Spleen (tissue), 11 donors: ENCODE data around the gene SHISAL2A. TPM values are rescaled to one million over a fixed set of nuclear protein-coding genes. Genes with fewer than 3 reads are reported as not detected.

ENCODE experiments used
- DNase-seq: peaks from one replicate; pipeline ENCODE4 v3.0.0-alpha.2; 2020
- H3K27ac ChIP-seq, 8 donors: fragments of 200-600 bp; sonication (generic) in 7 of 8; 1 replicate in 4 of 8; 2 replicates in 4 of 8; pipeline versions ENCODE4 v1.5.0 to v1.8.0; 2016 to 2021; ENCODE audit warnings: inconsistent platforms in 4 of 8, mild to moderate bottlenecking in 4 of 8, moderate library complexity in 1 of 8
- H3K27me3 ChIP-seq, 7 donors: fragments of 200-600 bp; sonication (generic) in 6 of 7; replicated peaks in 1 of 7; 1 replicate in 4 of 7; 2 replicates in 3 of 7; pipeline versions ENCODE4 v1.5.0 to v1.8.0; 2016 to 2021; ENCODE audit warnings: inconsistent platforms in 3 of 7, mild to moderate bottlenecking in 1 of 7
- H3K36me3 ChIP-seq, 6 donors: fragments of 200-600 bp; sonication (generic) in 5 of 6; 1 replicate in 4 of 6; 2 replicates in 2 of 6; pipeline versions ENCODE4 v1.5.0 to v1.8.0; 2016 to 2021; ENCODE audit warnings: inconsistent platforms in 2 of 6
- H3K4me1 ChIP-seq, 6 donors: fragments of 200-600 bp; sonication (generic) in 5 of 6; 1 replicate in 3 of 6; 2 replicates in 3 of 6; pipeline versions ENCODE4 v1.5.0 to v1.8.0; 2016 to 2021; ENCODE audit warnings: inconsistent platforms in 3 of 6
- H3K4me3 ChIP-seq, 8 donors: fragments of 200-600 bp; sonication (generic) in 7 of 8; 1 replicate in 4 of 8; 2 replicates in 4 of 8; pipeline versions ENCODE4 v1.5.0 to v1.8.0; 2016 to 2021; ENCODE audit warnings: inconsistent platforms in 4 of 8, mild to moderate bottlenecking in 4 of 8, moderate library complexity in 2 of 8
- H3K9me3 ChIP-seq, 8 donors: fragments of 200-600 bp; sonication (generic) in 7 of 8; 1 replicate in 4 of 8; 2 replicates in 4 of 8; pipeline versions ENCODE4 v1.5.0 to v1.8.0; 2016 to 2021; ENCODE audit warnings: inconsistent platforms in 4 of 8
- POLR2A ChIP-seq, 3 donors: fragments of 450-650 bp; IDR thresholded peaks; one replicate each; pipeline ENCODE4 v1.5.1; 2017; ENCODE audit warnings: antibody characterized with exemption in 3 of 3, mild to moderate bottlenecking in 1 of 3
- POLR2AphosphoS5 ChIP-seq, 3 donors: sonication (generic); formaldehyde crosslinking; IDR thresholded peaks; one replicate each; pipeline ENCODE4 v1.5.1; 2017; ENCODE audit warnings: antibody characterized with exemption in 3 of 3
- WGBS, 5 donors: extraction: QIAGEN DNeasy Blood & Tissue Kit in 3 of 5; methylation state at CpG; one replicate each; pipeline versions ENCODE4 v1.1.5 to v1.1.7; 2013 to 2018; 5-methylcytosine and 5-hydroxymethylcytosine counted together
- intact Hi-C: fragments of 100-400 bp; cut with DNase I; formaldehyde crosslinking; loops from one replicate; pipeline ENCODE4 v1.15.0; 2023; ENCODE audit warnings: low total_unique reads
- polyA plus RNA-seq, 3 donors: library from polyadenylated mRNA; stranded (reverse); fragments of 200-250 nt; gene quantifications; one replicate each; pipeline ENCODE4 v1.2.1, GENCODE V29; 2013
- total RNA-seq, 7 donors: library from RNA; depleted of rRNA in 3 of 7; stranded (reverse); fragments of >200 nt in 3 of 7; fragmentation: NEBNext Ultra II Directional in 4 of 7; extraction: Animal tissue kit (Norgen Biotek cat#: 25700) in 4 of 7; gene quantifications; one replicate each; pipeline versions ENCODE4 v1.1.0 to v1.2.1, GENCODE V29; 2016 to 2021
- TF ChIP-seq, protein P1 (sequence below), 11 experiments: fragments of 200-600 bp in 7 of 11; fragments of 450-650 bp in 4 of 11; sonication (generic) in 4 of 11; IDR thresholded peaks in 8 of 11; conservative IDR thresholded peaks in 3 of 11; 1 replicate in 7 of 11; 2 replicates in 4 of 11; pipeline versions ENCODE4 v1.4.0 to v1.8.0; 2016 to 2021; ENCODE audit warnings: antibody characterized with exemption in 11 of 11, inconsistent platforms in 4 of 11, mild to moderate bottlenecking in 1 of 11
- donor health status: healthy with polysubstance abuse.
- donor health status: DM: no; HTN: no; CAD: no; lungs with moderate emphysema.
- donor health status: DM: no; HTN: no; CAD: no.
- donor health status: Bipolar disorder and iron deficiency.
- donor health status: healthy.
- donor health status: DM: no; HTN: no; CAD: no.
- donor health status: DM: yes; HTN: yes; CAD: no.

The SHISAL2A gene
- total and polyA plus RNA-seq, 10 donors: 9.2 to 23.6 (median 16.1) TPM

DNA sequence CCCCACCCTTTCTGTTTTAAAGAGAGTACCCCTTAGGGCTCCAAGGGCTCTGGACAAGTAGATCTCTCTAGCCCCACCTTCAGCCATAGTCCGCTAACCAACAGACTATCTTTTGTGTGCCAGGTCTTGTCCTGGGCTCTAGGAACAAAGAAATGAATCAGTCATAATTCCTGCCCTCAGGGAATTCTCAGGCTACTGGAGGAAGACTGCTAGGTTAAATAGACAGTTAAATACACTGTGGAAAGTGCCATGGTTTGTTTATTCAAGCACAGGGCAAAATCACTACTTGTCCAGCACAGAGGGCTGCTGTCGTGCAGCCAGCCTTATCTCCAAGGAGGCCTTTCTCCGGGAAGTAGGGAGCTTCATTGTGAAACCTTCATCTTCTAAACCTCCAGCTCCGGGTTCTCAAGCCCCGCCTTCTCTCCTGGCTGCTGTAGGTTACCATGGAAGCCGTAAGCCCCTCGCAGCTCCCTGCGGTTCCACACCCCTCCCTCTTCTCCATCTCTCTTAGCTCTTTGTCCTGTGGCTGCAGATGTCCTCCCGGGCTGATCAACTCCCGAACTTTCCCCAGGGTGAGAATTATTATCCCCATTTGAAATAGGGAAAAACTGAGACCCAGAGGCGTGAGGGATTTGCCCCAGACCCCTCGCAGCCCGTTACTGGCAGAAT is 29.8 kb downstream of the SHISAL2A start:
- Histone ChIP-seq H3K4me3 (no peak overlapping the region), H3K27me3 (no peaks in the 10 kb centered on the region), H3K9me3 (no peaks in the 10 kb centered on the region), H3K4me1 (peaks cover 0 to 18% (median 2%) of the 10 kb centered on the region in 6 donors), H3K27ac (no peak overlapping the region), H3K36me3 (peaks cover 0 to 9% (median 2%) of the 10 kb centered on the region in 6 donors)
- no peak for DNase-seq
- WGBS, 5 donors: 56 to 72% (median 68%) methylated on average over 13 of the region's 13 CpGs
- intact Hi-C loops: no loop called here
- TF ChIP-seq, protein P1, sequence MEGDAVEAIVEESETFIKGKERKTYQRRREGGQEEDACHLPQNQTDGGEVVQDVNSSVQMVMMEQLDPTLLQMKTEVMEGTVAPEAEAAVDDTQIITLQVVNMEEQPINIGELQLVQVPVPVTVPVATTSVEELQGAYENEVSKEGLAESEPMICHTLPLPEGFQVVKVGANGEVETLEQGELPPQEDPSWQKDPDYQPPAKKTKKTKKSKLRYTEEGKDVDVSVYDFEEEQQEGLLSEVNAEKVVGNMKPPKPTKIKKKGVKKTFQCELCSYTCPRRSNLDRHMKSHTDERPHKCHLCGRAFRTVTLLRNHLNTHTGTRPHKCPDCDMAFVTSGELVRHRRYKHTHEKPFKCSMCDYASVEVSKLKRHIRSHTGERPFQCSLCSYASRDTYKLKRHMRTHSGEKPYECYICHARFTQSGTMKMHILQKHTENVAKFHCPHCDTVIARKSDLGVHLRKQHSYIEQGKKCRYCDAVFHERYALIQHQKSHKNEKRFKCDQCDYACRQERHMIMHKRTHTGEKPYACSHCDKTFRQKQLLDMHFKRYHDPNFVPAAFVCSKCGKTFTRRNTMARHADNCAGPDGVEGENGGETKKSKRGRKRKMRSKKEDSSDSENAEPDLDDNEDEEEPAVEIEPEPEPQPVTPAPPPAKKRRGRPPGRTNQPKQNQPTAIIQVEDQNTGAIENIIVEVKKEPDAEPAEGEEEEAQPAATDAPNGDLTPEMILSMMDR (IDR thresholded peaks at IDR 0.05 in 8 of 11, conservative IDR thresholded peaks at IDR 0.05 in 3 of 11): no peak
- TF ChIP-seq POLR2A (IDR thresholded peaks at IDR 0.05) (no peak), POLR2AphosphoS5 (IDR thresholded peaks at IDR 0.05) (no peak)

DNA sequence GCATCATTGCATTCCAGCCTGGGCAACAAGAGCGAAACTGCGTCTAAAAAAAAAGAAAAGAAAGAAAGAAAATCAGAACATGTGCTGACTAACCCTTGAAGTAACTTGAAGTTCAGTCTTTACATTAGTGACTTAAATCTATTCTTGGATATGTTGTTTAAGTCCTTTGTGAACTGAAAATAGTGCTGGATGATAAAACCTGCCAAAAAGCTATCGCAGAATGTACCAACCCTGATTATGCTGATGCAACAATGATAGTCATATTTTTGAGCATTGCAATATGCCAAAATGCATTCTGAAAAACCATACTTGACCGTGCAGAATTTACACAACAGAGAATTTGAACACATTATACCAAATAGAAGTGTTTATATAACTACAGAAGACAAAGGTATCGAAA is 30.7 kb downstream of the SHISAL2A start:
- H3K27me3 ChIP-seq: no peaks in the 10 kb centered on the region
- no peak overlapping the region for H3K4me3 ChIP-seq
- no peaks in the 10 kb centered on the region for H3K9me3 ChIP-seq
- H3K4me1 ChIP-seq: peaks cover 0 to 18% (median 2%) of the 10 kb centered on the region in 6 donors
- intact Hi-C loops: no loop called here
- peaks cover 0 to 18% (median 5%) of the 10 kb centered on the region in 6 donors for H3K36me3 ChIP-seq
- no peak for DNase-seq
- TF ChIP-seq POLR2AphosphoS5 (IDR thresholded peaks at IDR 0.05): no peak
- no peak for TF ChIP-seq POLR2A (IDR thresholded peaks at IDR 0.05)
- H3K27ac ChIP-seq: no peak overlapping the region
- WGBS, 5 donors: 88 to 97% (median 92%) methylated on average over 5 of the region's 5 CpGs

DNA sequence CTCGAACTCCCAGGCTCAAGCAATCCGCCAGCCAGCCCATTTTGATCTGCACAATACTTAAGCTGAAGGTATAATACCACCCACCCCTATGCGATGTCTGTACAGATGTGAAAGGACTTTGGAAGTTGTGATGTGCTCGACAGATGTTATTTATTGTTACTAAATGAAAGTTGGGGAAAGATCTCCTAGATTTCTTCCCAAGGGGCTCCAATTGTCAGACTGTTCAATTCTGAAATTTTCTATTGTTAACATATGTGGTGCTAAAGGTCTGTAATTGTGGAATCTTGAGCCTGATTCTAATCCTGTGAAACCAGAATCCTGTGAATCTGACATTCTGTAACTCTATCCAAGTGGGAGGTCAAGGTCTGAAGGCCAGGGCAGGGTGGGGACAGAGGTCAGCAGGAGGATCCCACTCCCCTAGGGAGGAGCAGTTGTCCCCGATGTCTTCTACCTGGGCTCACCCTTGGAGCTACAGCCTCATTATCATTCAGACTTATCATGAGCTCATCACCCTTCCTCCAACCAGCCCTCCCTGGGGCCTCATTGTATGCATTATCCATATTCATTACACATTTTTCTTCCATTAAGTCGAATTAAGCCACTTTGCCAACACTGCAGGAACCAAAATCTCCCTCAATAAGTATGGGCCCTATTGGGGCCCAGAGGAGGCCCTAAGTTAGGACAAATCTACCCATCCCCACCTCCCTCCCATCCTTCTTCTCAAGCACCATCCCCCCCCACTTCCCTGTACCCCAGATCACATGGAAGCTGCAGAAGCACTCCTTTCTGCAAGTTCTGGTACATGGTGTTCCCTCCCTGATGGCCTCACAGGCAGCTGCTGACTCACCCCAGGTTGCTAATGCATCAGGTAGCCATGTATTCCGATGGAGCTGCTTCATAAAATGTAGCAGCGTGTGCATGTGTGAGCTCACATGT is 32.3 kb downstream of the SHISAL2A start:
- no peak overlapping the region for H3K4me3 ChIP-seq
- TF ChIP-seq POLR2AphosphoS5 (IDR thresholded peaks at IDR 0.05): no peak
- no peak for TF ChIP-seq POLR2A (IDR thresholded peaks at IDR 0.05)
- TF ChIP-seq, protein P1 (IDR thresholded peaks at IDR 0.05 in 8 of 11, conservative IDR thresholded peaks at IDR 0.05 in 3 of 11): no peak
- H3K36me3 ChIP-seq: peaks cover 0 to 18% (median 5%) of the 10 kb centered on the region in 6 donors
- peak overlapping the region in 1 of 8 donors; percentile 21 for H3K27ac ChIP-seq
- intact Hi-C loops: no loop called here
- H3K27me3 ChIP-seq: no peaks in the 10 kb centered on the region
- H3K4me1 ChIP-seq: peaks cover 0 to 18% (median 2%) of the 10 kb centered on the region in 6 donors
- WGBS, 5 donors: 90 to 96% (median 93%) methylated on average over 8 of the region's 8 CpGs
- no peak for DNase-seq
- no peaks in the 10 kb centered on the region for H3K9me3 ChIP-seq

DNA sequence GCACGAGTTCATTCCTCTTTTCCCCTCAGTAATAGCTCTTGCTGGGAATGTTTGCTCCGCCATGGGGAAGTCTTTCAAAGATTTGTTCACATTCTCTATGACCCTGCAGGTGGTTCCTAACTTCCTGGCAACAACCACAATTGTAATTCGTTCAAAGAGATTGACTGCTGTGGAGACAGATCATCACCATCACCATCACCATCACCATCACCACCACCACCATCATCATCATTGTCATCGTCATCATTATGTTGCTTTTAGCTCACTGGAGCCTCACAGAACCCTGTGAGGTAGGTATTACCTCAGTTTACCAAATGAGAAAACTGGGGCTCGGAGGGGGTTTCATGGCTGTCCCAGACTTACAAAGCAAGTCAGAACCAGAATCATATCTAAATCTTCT is 34.3 kb downstream of the SHISAL2A start:
- DNase-seq: no peak
- no peak overlapping the region for H3K27ac ChIP-seq
- intact Hi-C loops: no loop called here
- peaks cover 0 to 18% (median 2%) of the 10 kb centered on the region in 6 donors for H3K4me1 ChIP-seq
- no peak overlapping the region for H3K4me3 ChIP-seq
- TF ChIP-seq POLR2AphosphoS5 (IDR thresholded peaks at IDR 0.05): no peak
- TF ChIP-seq, protein P1 (IDR thresholded peaks at IDR 0.05 in 8 of 11, conservative IDR thresholded peaks at IDR 0.05 in 3 of 11): no peak
- TF ChIP-seq POLR2A (IDR thresholded peaks at IDR 0.05): no peak
- WGBS, 5 donors: 72 to 85% (median 80%) methylated on average over 5 of the region's 5 CpGs
- no peaks in the 10 kb centered on the region for H3K27me3 ChIP-seq
- peaks cover 0 to 24% (median 5%) of the 10 kb centered on the region in 6 donors for H3K36me3 ChIP-seq
- H3K9me3 ChIP-seq: no peaks in the 10 kb centered on the region
